OCI-LY3 (cell line): Measurements from ENCODE around the gene SHROOM3.

Experiments used
- CTCF ChIP-seq: fragments of 200-600, 300-600 bp; sonication (generic); IDR thresholded peaks from 2 replicates; pipeline ENCODE4 v1.5.1; 2014; ENCODE audit warnings: antibody characterized with exemption, low read length, low read depth
- EZH2phosphoT487 ChIP-seq: fragments of 200-600 bp; shearing (Covaris generic); IDR thresholded peaks from 2 replicates; pipeline ENCODE4 v1.6.1; 2018; ENCODE audit warnings: antibody characterized with exemption, mixed run types, low read depth

DNA sequence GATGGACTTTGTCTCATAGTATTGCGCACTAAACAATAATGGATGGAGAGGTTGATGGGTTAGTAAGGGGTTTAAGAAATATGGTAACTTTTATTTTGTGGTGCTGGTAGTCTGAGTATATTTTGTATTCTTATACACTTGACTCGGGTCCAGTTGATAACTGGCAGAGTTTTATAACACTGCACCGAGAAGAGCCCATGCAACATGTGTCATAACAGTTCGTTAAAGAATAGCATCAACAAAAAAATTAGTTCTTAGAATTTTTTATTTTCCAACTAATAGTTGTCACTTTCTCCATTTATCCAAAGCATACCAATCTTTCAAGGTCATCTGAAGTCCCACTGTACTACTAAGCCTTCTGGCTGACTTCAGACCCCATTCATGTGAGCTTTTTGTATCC lies 287.8 kb downstream of the SHROOM3 start:
- TF ChIP-seq CTCF = no peak
- no peak for TF ChIP-seq EZH2phosphoT487
